Gastroesophageal sphincter (tissue), 4 donors: ENCODE measurements around the gene SDK1. TPM values are rescaled to one million over a fixed set of nuclear protein-coding genes. Genes with fewer than 3 reads are reported as not detected.
"Not testable (repeated sequence)": the region's sequence is repeated elsewhere in the genome, so short reads cannot be mapped to it uniquely, and the experiment has no call there.

Experiments
- ATAC-seq: fragments of 150-250 bp; one replicate; pipeline ENCODE4 v1.9.1; 2016; ENCODE audit warnings: mild to moderate bottlenecking, moderate library complexity
- H3K27ac ChIP-seq, 4 donors: fragments of 200-600 bp; sonication (generic) in 3 of 4; 1 replicate in 3 of 4; 2 replicates in 1 of 4; pipeline ENCODE4 v1.5.1; 2016 to 2019
- H3K27me3 ChIP-seq: fragments of 200-600 bp; sonication (generic); one replicate; pipeline ENCODE4 v1.5.1; 2019
- H3K36me3 ChIP-seq, 2 donors: fragments of 200-600 bp; sonication (generic); one replicate each; pipeline ENCODE4 v1.5.1; 2019; ENCODE audit warnings: control low read depth in 1 of 2
- H3K4me1 ChIP-seq, 3 donors: fragments of 200-600 bp; sonication (generic); 1 replicate in 2 of 3; 2 replicates in 1 of 3; pipeline ENCODE4 v1.5.1; 2016 to 2019; ENCODE audit warnings: control low read depth in 2 of 3
- H3K4me3 ChIP-seq, 2 donors: fragments of 200-600 bp; sonication (generic); one replicate each; pipeline ENCODE4 v1.5.1; 2019; ENCODE audit warnings: mild to moderate bottlenecking in 1 of 2, moderate library complexity in 1 of 2
- H3K9me3 ChIP-seq, 3 donors: fragments of 200-600 bp; sonication (generic); one replicate each; pipeline ENCODE4 v1.5.1; 2017 to 2019; ENCODE audit warnings: control low read depth in 2 of 3
- CTCF ChIP-seq, 4 experiments: fragments of 200-600 bp in 2 of 4; fragments of 450-650 bp in 2 of 4; sonication (generic) in 1 of 4; IDR thresholded peaks; one replicate each; pipeline ENCODE4 v1.5.1; 2017 to 2019; ENCODE audit warnings: antibody characterized with exemption in 4 of 4, mild to moderate bottlenecking in 2 of 4, moderate library complexity in 2 of 4
- EP300 ChIP-seq: sonication (generic); formaldehyde crosslinking; IDR thresholded peaks from one replicate; pipeline ENCODE4 v1.6.1; 2017; ENCODE audit warnings: antibody characterized with exemption, mild to moderate bottlenecking
- POLR2A ChIP-seq, 2 donors: fragments of 450-650 bp; IDR thresholded peaks; one replicate each; pipeline ENCODE4 v1.6.1; 2017; ENCODE audit warnings: antibody characterized with exemption in 2 of 2, mild to moderate bottlenecking in 2 of 2, moderate library complexity in 1 of 2
- POLR2AphosphoS5 ChIP-seq: sonication (generic); formaldehyde crosslinking; IDR thresholded peaks from one replicate; pipeline ENCODE4 v1.6.1; 2017; ENCODE audit warnings: antibody characterized with exemption
- WGBS, 2 donors: methylation state at CpG; one replicate each; pipeline ENCODE4 v1.1.5; 2018; ENCODE audit warnings: low coverage in 1 of 2; 5-methylcytosine and 5-hydroxymethylcytosine counted together
- total RNA-seq, 4 donors: library from RNA; depleted of rRNA; stranded (reverse); fragments of >200 nt; gene quantifications; one replicate each; pipeline ENCODE4 v1.1.0, GENCODE V29; 2016

Gene SDK1
- total RNA-seq, 4 donors from 2014 or later = 6.1 to 13.6 (median 8.7) TPM

DNA sequence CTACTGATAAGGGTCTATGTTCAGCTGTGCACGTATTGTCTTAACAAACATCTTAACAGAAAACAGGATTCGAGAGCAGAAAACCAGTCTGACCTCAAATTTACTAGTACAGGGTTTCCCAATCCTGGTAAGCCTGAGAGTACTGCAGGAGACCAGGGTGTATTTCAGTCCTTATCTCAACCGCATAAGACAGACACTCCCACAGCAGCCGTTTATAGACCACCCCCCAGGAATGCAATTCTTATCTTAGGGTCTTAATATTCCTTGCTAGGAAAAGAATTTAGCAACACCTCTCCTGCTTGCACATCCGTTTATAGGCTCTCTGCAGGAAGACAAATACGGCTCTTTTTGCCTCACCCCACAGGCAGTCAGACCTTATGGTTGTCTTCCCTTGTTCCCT is 277.3 kb downstream of the SDK1 start:
- no peaks in the 10 kb centered on the region for H3K36me3 ChIP-seq
- 96 to 97% methylated on average over 6 of the region's 6 CpGs for WGBS, 2 donors
- H3K9me3 ChIP-seq = peaks cover 0 to 8% (median 0%) of the 10 kb centered on the region in 3 donors
- no peak overlapping the region for H3K27ac ChIP-seq
- no peak for TF ChIP-seq EP300
- no peak for TF ChIP-seq POLR2AphosphoS5
- TF ChIP-seq CTCF (IDR thresholded peaks at IDR 0.05) = no peak
- no peak for TF ChIP-seq POLR2A (IDR thresholded peaks at IDR 0.05)
- H3K27me3 ChIP-seq = no peaks in the 10 kb centered on the region
- no peak for ATAC-seq
- H3K4me3 ChIP-seq = no peak overlapping the region
- no peaks in the 10 kb centered on the region for H3K4me1 ChIP-seq

DNA sequence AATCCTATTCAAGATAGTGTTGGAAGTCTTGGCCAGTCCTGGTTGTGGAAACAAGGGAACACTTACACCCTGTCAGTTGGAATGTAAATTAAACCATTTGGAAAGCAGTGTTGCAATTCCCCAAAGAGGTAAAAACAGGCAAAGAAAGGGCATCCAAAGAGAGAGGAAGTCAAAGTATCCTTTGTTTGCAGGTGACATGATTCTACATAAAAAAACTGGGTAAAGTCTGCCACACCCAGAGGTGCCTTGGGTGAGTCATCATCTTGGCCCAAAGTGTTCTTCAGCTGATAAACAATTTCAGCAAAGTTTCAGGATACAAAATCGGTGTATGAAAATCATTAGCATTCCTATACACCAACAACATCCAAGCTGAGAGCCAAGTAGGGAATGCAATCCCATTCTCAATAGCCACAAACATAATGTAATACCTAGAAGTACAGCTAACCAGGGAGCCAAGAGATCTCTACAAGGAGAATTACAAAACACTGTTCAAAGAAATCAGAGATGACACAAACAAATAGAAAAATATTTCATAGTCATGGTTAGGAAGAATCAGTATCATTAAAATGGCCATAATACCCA is 278.7 kb downstream of the SDK1 start:
- H3K4me3 ChIP-seq = no peak overlapping the region
- no peak for ATAC-seq
- H3K36me3 ChIP-seq = no peaks in the 10 kb centered on the region
- no peaks in the 10 kb centered on the region for H3K27me3 ChIP-seq
- WGBS, 2 donors = 75% methylated on average over 1 of the region's 1 CpG; no CpG with 5 or more reads in 1 of the 2 donors
- peaks cover 0 to 8% (median 0%) of the 10 kb centered on the region in 3 donors for H3K9me3 ChIP-seq
- TF ChIP-seq POLR2AphosphoS5 (no peak), CTCF (IDR thresholded peaks at IDR 0.05) (no peak), POLR2A (IDR thresholded peaks at IDR 0.05) (no peak), EP300 (no peak)
- no peak overlapping the region for H3K27ac ChIP-seq
- no peaks in the 10 kb centered on the region for H3K4me1 ChIP-seq

GRCh38 chr7:3582145-3582544 is 281.1 kb downstream of the SDK1 start:
- not testable (repeated sequence) for H3K36me3 ChIP-seq, ATAC-seq, H3K27ac ChIP-seq

GRCh38 chr7:3585826-3586225 is 284.8 kb downstream of the SDK1 start:
- ATAC-seq = no peak
- Histone ChIP-seq H3K4me3 (no peak overlapping the region), H3K9me3 (no peaks in the 10 kb centered on the region), H3K4me1 (no peaks in the 10 kb centered on the region), H3K27me3 (no peaks in the 10 kb centered on the region), H3K27ac (no peak overlapping the region), H3K36me3 (no peaks in the 10 kb centered on the region)
- WGBS, 2 donors = 86 to 88% methylated on average over 4 of the region's 4 CpGs
- no peak for TF ChIP-seq EP300

More at GRCh38 chr7:3582145-3582544, 281.1 kb downstream of the SDK1 start:
- not testable (repeated sequence) for H3K27me3 ChIP-seq, H3K9me3 ChIP-seq, H3K4me1 ChIP-seq, H3K4me3 ChIP-seq

DNA sequence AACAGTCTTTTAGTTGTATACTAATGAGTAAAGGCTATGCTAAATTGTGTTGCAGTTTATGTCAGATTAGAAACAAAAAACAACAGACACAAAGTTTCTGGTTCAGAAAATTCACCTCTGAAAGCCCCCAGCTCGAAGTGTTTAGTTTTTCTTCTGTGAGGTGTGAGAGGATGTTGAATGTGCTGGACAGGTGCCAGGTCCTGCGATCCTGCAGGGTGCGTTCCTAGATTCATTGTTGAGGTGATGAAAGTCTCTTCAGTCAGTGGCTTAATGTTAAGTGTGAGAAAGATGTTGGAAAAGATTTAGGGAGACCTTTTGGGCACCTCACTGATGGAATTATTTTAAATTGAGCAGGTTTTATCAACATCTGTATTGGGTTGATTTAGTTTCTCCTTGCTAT is 287.3 kb downstream of the SDK1 start:
- Histone ChIP-seq H3K4me3 (no peak overlapping the region), H3K4me1 (no peaks in the 10 kb centered on the region), H3K27ac (no peak overlapping the region), H3K9me3 (no peaks in the 10 kb centered on the region), H3K27me3 (no peaks in the 10 kb centered on the region), H3K36me3 (no peaks in the 10 kb centered on the region)
- WGBS, 2 donors = 5 to 43% methylated on average over 3 of the region's 3 CpGs
- no peak for TF ChIP-seq EP300
- no peak for TF ChIP-seq CTCF (IDR thresholded peaks at IDR 0.05)
- no peak for TF ChIP-seq POLR2AphosphoS5
- TF ChIP-seq POLR2A (IDR thresholded peaks at IDR 0.05) = no peak
- no peak for ATAC-seq

GRCh38 chr7:3589752-3590151 is 288.7 kb downstream of the SDK1 start:
- Histone ChIP-seq H3K27ac (no peak overlapping the region), H3K4me1 (no peaks in the 10 kb centered on the region), H3K36me3 (no peaks in the 10 kb centered on the region), H3K9me3 (no peaks in the 10 kb centered on the region), H3K27me3 (no peaks in the 10 kb centered on the region), H3K4me3 (no peak overlapping the region)
- no peak for ATAC-seq
- TF ChIP-seq EP300 = no peak
- no peak for TF ChIP-seq POLR2AphosphoS5
- TF ChIP-seq CTCF (IDR thresholded peaks at IDR 0.05) = no peak
- TF ChIP-seq POLR2A (IDR thresholded peaks at IDR 0.05) = no peak
- WGBS, 2 donors = 62 to 71% methylated on average over 2 of the region's 2 CpGs
